Measurements from ENCODE around the gene SLAMF9. TPM values are rescaled to one million over a fixed set of nuclear protein-coding genes. Genes with fewer than 3 reads are reported as not detected.
A peak's percentile ranks its signal among the peaks of the same experiment; 100 is the strongest.

SLAMF9 gene
- total and polyA plus RNA-seq, 4 donors, result not detected

DNA sequence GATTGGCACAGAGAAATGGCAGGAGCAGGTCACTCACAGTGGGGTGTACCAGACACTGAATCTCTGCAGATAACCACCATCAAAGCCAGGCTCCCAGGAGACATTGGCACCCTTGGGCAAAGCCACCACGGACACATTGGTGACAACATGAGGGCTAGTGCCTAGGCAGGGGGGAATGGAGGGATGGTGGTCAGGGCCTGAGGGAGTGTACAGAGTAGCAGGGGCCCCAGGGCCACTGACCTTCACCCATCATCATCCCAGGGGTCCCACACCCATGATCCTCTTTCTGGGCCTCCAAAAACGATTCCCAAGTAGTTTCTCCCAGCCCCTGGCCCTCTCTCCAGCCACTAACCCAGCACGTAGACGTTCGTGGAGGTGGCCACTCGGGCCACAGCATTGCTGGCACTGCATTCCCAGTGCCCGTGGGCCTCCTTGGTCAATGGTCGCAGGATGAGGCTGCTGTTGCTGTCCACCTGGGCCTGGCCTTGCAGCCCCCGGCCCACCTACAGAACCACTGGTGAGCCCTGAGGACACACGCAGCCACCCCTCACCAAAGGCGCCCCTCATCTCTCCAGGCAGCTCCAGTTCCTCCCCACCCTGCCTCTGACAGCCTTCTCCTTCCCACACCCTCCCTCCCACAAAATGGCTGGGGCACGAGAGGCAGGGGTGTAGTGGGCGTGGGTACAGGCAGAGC, 22.8 kb downstream of the SLAMF9 start:
- Histone ChIP-seq H3K4me1 (ENCODE audit: control insufficient read depth, insufficient read depth, low read length) (peaks cover 6% of the 10 kb centered on the region), H3K9me3 (ENCODE audit: control insufficient read depth, insufficient read depth, low read length) (no peaks in the 10 kb centered on the region), H3K4me3 (ENCODE audit: low read depth, low read length) (no peak overlapping the region), H3K36me3 (ENCODE audit: control insufficient read depth, insufficient read depth, low read length) (peaks cover 54% of the 10 kb centered on the region), H3K27ac (ENCODE audit: low read depth, low read length) (no peak overlapping the region), H3K27me3 (ENCODE audit: control insufficient read depth, insufficient read depth, low read length) (peaks cover 7% of the 10 kb centered on the region)
- DNase-seq (ENCODE audit: low read depth in 4 of 6, low spot score in 6 of 6), result no peak
- 92% methylated on average over 12 of the region's 13 CpGs for WGBS (ENCODE audit: insufficient coverage)

DNA sequence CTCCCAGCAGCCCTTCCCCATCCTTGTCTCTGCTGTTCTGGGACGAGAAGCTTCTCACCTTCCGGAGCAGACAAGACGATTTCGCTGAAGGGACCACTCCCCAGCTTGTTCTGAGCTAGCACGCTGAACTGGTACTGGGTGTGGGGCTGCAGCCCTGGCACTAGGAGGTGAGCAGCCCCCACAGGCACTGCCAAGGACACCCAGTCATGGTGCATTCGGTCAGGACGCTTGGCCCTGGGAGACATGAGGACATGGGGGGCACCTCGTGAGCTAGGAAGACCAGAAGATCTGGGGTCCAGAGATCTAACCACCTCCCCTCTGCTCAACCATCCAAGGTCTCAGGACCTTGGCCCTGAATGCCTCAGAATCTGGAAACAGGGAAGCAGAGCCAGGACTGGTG, 23.4 kb downstream of the SLAMF9 start:
- no peak overlapping the region for H3K4me3 ChIP-seq (ENCODE audit: low read depth, low read length)
- H3K27ac ChIP-seq (ENCODE audit: low read depth, low read length), result no peak overlapping the region
- 94% methylated on average over 7 of the region's 8 CpGs for WGBS (ENCODE audit: insufficient coverage)
- no peaks in the 10 kb centered on the region for H3K9me3 ChIP-seq (ENCODE audit: control insufficient read depth, insufficient read depth, low read length)
- DNase-seq (ENCODE audit: low read depth in 4 of 6, low spot score in 6 of 6), result no peak
- peaks cover 10% of the 10 kb centered on the region for H3K4me1 ChIP-seq (ENCODE audit: control insufficient read depth, insufficient read depth, low read length)
- H3K36me3 ChIP-seq (ENCODE audit: control insufficient read depth, insufficient read depth, low read length), result peaks cover 54% of the 10 kb centered on the region
- H3K27me3 ChIP-seq (ENCODE audit: control insufficient read depth, insufficient read depth, low read length), result peaks cover 13% of the 10 kb centered on the region

GRCh38 chr1:159930216-159930615, 23.8 kb downstream of the SLAMF9 start:
- WGBS (ENCODE audit: insufficient coverage), result 94% methylated on average over 11 of the region's 11 CpGs
- H3K36me3 ChIP-seq (ENCODE audit: control insufficient read depth, insufficient read depth, low read length), result peaks cover 51% of the 10 kb centered on the region

GRCh38 chr1:159929155-159930051, 24.6 kb downstream of the SLAMF9 start:
- Histone ChIP-seq H3K9me3 (ENCODE audit: control insufficient read depth, insufficient read depth, low read length) (no peaks in the 10 kb centered on the region), H3K27ac (ENCODE audit: low read depth, low read length) (no peak overlapping the region), H3K4me1 (ENCODE audit: control insufficient read depth, insufficient read depth, low read length) (peaks cover 22% of the 10 kb centered on the region), H3K27me3 (ENCODE audit: control insufficient read depth, insufficient read depth, low read length) (peaks cover 23% of the 10 kb centered on the region), H3K4me3 (ENCODE audit: low read depth, low read length) (no peak overlapping the region), H3K36me3 (ENCODE audit: control insufficient read depth, insufficient read depth, low read length) (peaks cover 53% of the 10 kb centered on the region)
- no peak for DNase-seq (ENCODE audit: low read depth in 4 of 6, low spot score in 6 of 6)
- 72% methylated on average over 41 of the region's 48 CpGs for WGBS (ENCODE audit: insufficient coverage)

More at GRCh38 chr1:159930216-159930615, 23.8 kb downstream of the SLAMF9 start:
- H3K4me1 ChIP-seq (ENCODE audit: control insufficient read depth, insufficient read depth, low read length), result peaks cover 14% of the 10 kb centered on the region
- peaks cover 17% of the 10 kb centered on the region for H3K27me3 ChIP-seq (ENCODE audit: control insufficient read depth, insufficient read depth, low read length)
- no peak overlapping the region for H3K27ac ChIP-seq (ENCODE audit: low read depth, low read length)
- no peak for DNase-seq (ENCODE audit: low read depth in 4 of 6, low spot score in 6 of 6)
- no peaks in the 10 kb centered on the region for H3K9me3 ChIP-seq (ENCODE audit: control insufficient read depth, insufficient read depth, low read length)
- H3K4me3 ChIP-seq (ENCODE audit: low read depth, low read length), result no peak overlapping the region

DNA sequence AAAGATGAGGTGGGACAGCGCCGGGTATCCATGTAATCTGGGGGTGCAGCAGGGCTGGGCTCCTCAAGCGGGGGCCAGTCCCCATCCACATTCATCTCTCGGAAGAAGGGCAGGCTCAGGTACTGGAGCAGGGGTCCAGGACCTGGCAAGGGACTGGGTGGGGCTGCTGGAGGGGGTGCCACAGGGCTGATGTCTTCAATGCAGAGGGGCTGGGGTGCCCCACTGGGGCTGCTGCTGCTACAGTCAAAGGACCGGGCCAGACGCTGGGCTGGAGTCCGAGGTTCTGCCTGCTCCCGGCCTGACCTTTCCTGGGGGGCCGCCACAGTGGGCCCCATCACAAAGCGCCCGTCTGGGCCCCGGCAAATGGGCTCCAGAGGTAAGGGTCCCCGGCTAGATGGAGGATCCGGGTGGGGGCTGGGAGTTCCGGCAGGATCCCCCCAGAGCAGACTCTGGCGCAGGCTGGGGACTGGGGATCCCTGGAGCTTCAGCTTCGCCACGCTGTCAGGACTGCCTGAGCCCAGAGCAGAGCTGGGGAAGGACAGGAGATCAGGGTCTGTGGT, 25.5 kb downstream of the SLAMF9 start:
- Histone ChIP-seq H3K9me3 (ENCODE audit: control insufficient read depth, insufficient read depth, low read length) (no peaks in the 10 kb centered on the region), H3K4me3 (ENCODE audit: low read depth, low read length) (no peak overlapping the region), H3K36me3 (ENCODE audit: control insufficient read depth, insufficient read depth, low read length) (peaks cover 48% of the 10 kb centered on the region), H3K4me1 (ENCODE audit: control insufficient read depth, insufficient read depth, low read length) (peaks cover 30% of the 10 kb centered on the region), H3K27me3 (ENCODE audit: control insufficient read depth, insufficient read depth, low read length) (peaks cover 23% of the 10 kb centered on the region), H3K27ac (ENCODE audit: low read depth, low read length) (no peak overlapping the region)
- 93% methylated on average over 18 of the region's 18 CpGs for WGBS (ENCODE audit: insufficient coverage)
- DNase-seq (ENCODE audit: low read depth in 4 of 6, low spot score in 6 of 6), result no peak

- no peak for DNase-seq (ENCODE audit: low read depth in 4 of 6, low spot score in 6 of 6)
- Histone ChIP-seq H3K4me3 (ENCODE audit: low read depth, low read length) (no peak overlapping the region), H3K36me3 (ENCODE audit: control insufficient read depth, insufficient read depth, low read length) (peaks cover 52% of the 10 kb centered on the region), H3K9me3 (ENCODE audit: control insufficient read depth, insufficient read depth, low read length) (no peaks in the 10 kb centered on the region), H3K27ac (ENCODE audit: low read depth, low read length) (no peak overlapping the region), H3K4me1 (ENCODE audit: control insufficient read depth, insufficient read depth, low read length) (peaks cover 36% of the 10 kb centered on the region), H3K27me3 (ENCODE audit: control insufficient read depth, insufficient read depth, low read length) (peaks cover 23% of the 10 kb centered on the region)
- WGBS (ENCODE audit: insufficient coverage), result 81% methylated on average over 12 of the region's 13 CpGs
Measured at GRCh38 chr1:159927849-159928431, 26.1 kb downstream of the SLAMF9 start.

GRCh38 chr1:159927211-159927848, 26.7 kb downstream of the SLAMF9 start:
- no peak overlapping the region for H3K4me3 ChIP-seq (ENCODE audit: low read depth, low read length)
- H3K4me1 ChIP-seq (ENCODE audit: control insufficient read depth, insufficient read depth, low read length), result peaks cover 39% of the 10 kb centered on the region
- peaks cover 56% of the 10 kb centered on the region for H3K36me3 ChIP-seq (ENCODE audit: control insufficient read depth, insufficient read depth, low read length)
- H3K9me3 ChIP-seq (ENCODE audit: control insufficient read depth, insufficient read depth, low read length), result no peaks in the 10 kb centered on the region
- 85% methylated on average over 16 of the region's 16 CpGs for WGBS (ENCODE audit: insufficient coverage)
- no peak for DNase-seq (ENCODE audit: low read depth in 4 of 6, low spot score in 6 of 6)
- H3K27ac ChIP-seq (ENCODE audit: low read depth, low read length), result no peak overlapping the region
- H3K27me3 ChIP-seq (ENCODE audit: control insufficient read depth, insufficient read depth, low read length), result peaks cover 23% of the 10 kb centered on the region

DNA sequence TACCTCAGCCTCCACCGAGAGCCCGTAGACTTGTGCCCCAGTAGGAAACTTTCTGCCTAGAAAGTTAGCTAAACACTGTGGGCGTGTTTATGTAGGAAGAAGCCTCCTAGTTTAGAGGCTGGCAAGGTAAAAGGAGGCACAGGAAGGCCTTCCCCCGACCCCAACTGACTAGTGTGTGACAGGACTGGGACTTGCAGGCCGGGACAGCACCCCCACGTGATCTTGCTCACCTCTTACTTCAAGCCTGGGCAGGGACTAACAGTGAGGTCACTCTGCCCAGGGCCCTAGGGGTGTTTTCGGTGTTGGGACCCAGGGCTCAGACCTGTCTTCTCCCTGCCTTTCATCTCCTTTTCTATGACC, 28.3 kb downstream of the SLAMF9 start:
- peaks cover 46% of the 10 kb centered on the region for H3K36me3 ChIP-seq (ENCODE audit: control insufficient read depth, insufficient read depth, low read length)
- peak overlapping the region; percentile 65 for H3K4me3 ChIP-seq (ENCODE audit: low read depth, low read length)
- peaks cover 41% of the 10 kb centered on the region for H3K4me1 ChIP-seq (ENCODE audit: control insufficient read depth, insufficient read depth, low read length)
- peak overlapping the region; percentile 77 for H3K27ac ChIP-seq (ENCODE audit: low read depth, low read length)
- WGBS (ENCODE audit: insufficient coverage), result 5% methylated on average over 6 of the region's 7 CpGs
- no peaks in the 10 kb centered on the region for H3K9me3 ChIP-seq (ENCODE audit: control insufficient read depth, insufficient read depth, low read length)
- peaks cover 23% of the 10 kb centered on the region for H3K27me3 ChIP-seq (ENCODE audit: control insufficient read depth, insufficient read depth, low read length)
- no peak for DNase-seq (ENCODE audit: low read depth in 4 of 6, low spot score in 6 of 6)

Measured in spinal cord (tissue), 10 donors.